ENCODE measurements around the gene PUM2.

DNA sequence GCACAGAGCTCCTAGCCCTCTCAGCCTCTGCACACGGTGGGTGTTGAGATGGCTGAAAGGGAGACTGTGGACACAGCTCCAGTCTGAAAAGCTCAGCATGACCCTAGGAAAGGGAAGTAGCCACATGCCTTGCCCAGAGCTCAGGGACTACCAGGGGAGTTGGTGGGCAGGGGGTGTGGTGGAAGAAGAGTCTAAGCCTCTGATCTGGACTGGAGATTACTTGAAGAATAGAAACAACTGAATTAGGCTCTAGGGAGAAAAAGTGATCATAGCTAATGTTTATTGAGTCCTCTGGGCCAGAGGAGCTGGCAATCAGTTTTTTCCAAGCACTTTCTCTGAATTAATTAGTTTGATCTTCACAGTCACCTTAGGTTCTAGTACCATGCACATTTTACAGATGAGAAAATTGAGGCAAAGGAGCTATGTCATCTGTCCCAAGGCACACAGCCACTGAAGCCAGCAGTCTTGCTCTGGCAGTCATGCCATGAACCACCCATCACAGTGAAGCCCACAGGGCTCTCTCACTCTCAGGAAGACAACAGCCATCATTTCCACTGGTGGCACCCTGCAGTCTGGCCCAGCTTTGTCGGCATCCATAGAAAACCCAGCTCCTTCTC is 136.0 kb downstream of the PUM2 start:
- TF ChIP-seq, protein P1, sequence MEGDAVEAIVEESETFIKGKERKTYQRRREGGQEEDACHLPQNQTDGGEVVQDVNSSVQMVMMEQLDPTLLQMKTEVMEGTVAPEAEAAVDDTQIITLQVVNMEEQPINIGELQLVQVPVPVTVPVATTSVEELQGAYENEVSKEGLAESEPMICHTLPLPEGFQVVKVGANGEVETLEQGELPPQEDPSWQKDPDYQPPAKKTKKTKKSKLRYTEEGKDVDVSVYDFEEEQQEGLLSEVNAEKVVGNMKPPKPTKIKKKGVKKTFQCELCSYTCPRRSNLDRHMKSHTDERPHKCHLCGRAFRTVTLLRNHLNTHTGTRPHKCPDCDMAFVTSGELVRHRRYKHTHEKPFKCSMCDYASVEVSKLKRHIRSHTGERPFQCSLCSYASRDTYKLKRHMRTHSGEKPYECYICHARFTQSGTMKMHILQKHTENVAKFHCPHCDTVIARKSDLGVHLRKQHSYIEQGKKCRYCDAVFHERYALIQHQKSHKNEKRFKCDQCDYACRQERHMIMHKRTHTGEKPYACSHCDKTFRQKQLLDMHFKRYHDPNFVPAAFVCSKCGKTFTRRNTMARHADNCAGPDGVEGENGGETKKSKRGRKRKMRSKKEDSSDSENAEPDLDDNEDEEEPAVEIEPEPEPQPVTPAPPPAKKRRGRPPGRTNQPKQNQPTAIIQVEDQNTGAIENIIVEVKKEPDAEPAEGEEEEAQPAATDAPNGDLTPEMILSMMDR (IDR thresholded peaks at IDR 0.05): no peak
- TF ChIP-seq, protein P2, sequence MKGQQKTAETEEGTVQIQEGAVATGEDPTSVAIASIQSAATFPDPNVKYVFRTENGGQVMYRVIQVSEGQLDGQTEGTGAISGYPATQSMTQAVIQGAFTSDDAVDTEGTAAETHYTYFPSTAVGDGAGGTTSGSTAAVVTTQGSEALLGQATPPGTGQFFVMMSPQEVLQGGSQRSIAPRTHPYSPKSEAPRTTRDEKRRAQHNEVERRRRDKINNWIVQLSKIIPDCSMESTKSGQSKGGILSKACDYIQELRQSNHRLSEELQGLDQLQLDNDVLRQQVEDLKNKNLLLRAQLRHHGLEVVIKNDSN (CRISPR knock-in tag; IDR thresholded peaks at IDR 0.05): no peak
- TF ChIP-seq NR3C1 (CRISPR knock-in tag; conservative IDR thresholded peaks at IDR 0.05; ENCODE audit: low read depth) (no peak), NFE2L1 (CRISPR knock-in tag; IDR thresholded peaks at IDR 0.05) (no peak), CREM (CRISPR knock-in tag; IDR thresholded peaks at IDR 0.05) (no peak), SMAD4 (CRISPR knock-in tag; IDR thresholded peaks at IDR 0.05) (no peak), SP1 (CRISPR knock-in tag; conservative IDR thresholded peaks at IDR 0.05) (no peak), GABPB1 (CRISPR knock-in tag; IDR thresholded peaks at IDR 0.05) (no peak), KAT7 (CRISPR knock-in tag; IDR thresholded peaks at IDR 0.05; ENCODE audit: borderline replicate concordance) (no peak)
- TF ChIP-seq, protein P3, sequence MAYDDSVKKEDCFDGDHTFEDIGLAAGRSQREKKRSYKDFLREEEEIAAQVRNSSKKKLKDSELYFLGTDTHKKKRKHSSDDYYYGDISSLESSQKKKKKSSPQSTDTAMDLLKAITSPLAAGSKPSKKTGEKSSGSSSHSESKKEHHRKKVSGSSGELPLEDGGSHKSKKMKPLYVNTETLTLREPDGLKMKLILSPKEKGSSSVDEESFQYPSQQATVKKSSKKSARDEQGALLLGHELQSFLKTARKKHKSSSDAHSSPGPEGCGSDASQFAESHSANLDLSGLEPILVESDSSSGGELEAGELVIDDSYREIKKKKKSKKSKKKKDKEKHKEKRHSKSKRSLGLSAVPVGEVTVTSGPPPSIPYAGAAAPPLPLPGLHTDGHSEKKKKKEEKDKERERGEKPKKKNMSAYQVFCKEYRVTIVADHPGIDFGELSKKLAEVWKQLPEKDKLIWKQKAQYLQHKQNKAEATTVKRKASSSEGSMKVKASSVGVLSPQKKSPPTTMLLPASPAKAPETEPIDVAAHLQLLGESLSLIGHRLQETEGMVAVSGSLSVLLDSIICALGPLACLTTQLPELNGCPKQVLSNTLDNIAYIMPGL (CRISPR knock-in tag; IDR thresholded peaks at IDR 0.05): no peak
- TF ChIP-seq, protein P4, sequence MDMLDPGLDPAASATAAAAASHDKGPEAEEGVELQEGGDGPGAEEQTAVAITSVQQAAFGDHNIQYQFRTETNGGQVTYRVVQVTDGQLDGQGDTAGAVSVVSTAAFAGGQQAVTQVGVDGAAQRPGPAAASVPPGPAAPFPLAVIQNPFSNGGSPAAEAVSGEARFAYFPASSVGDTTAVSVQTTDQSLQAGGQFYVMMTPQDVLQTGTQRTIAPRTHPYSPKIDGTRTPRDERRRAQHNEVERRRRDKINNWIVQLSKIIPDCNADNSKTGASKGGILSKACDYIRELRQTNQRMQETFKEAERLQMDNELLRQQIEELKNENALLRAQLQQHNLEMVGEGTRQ (CRISPR knock-in tag; IDR thresholded peaks at IDR 0.05): no peak
- TF ChIP-seq, protein P5, sequence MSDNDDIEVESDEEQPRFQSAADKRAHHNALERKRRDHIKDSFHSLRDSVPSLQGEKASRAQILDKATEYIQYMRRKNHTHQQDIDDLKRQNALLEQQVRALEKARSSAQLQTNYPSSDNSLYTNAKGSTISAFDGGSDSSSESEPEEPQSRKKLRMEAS (CRISPR knock-in tag; IDR thresholded peaks at IDR 0.05): no peak
